WTC11 (cell line): ENCODE results near the gene ANTXR2. TPM values are rescaled to one million over a fixed set of nuclear protein-coding genes. Genes with fewer than 3 reads are reported as not detected.

Source experiments
- ATAC-seq: fragments of 200-7000 bp; cut with Tn5 transposase; 2 replicates; pipeline ENCODE4 v1.10.0; 2021; ENCODE audit warnings: mild to moderate bottlenecking, moderate library complexity
- CTCF ChIA-PET: fragments of 300-600 bp; sonication (Branson Sonifier 250); formaldehyde crosslinking; loops from one replicate; lab custom pipeline; 2021; ENCODE audit warnings: antibody characterized with exemption; lab: Charles Lee
- POLR2A ChIA-PET: fragments of 350-600 bp; sonication (Branson Sonifier 250); formaldehyde crosslinking; loops from one replicate; lab custom pipeline; 2021; ENCODE audit warnings: antibody characterized with exemption; lab: Charles Lee
- DNase-seq: peaks from one replicate; pipeline ENCODE4 v3.0.0; 2021; ENCODE audit warnings: low spot score
- H3K27ac Mint-ChIP-seq: 2 replicates; pipeline ENCODE4 v1.8.0; 2021; ENCODE audit warnings: mixed read lengths
- H3K27me3 Mint-ChIP-seq: 2 replicates; pipeline ENCODE4 v1.8.0; 2021; ENCODE audit warnings: low read depth, mild to moderate bottlenecking, moderate library complexity, mixed read lengths
- H3K36me3 Mint-ChIP-seq: 2 replicates; pipeline ENCODE4 v1.8.0; 2021; ENCODE audit warnings: mixed read lengths
- H3K4me1 Mint-ChIP-seq: 2 replicates; pipeline ENCODE4 v1.8.0; 2022; ENCODE audit warnings: mixed read lengths
- H3K4me3 Mint-ChIP-seq: 2 replicates; pipeline ENCODE4 v1.8.0; 2021; ENCODE audit warnings: mild to moderate bottlenecking, moderate library complexity, mixed read lengths
- H3K9me3 Mint-ChIP-seq: 2 replicates; pipeline ENCODE4 v1.8.0; 2021; ENCODE audit warnings: mixed read lengths
- AR ChIP-seq: fragments of 250-450 bp; sonication (Bioruptor Pico); IDR thresholded peaks from 2 replicates; pipeline ENCODE4 v1.9.0; 2021; ENCODE audit warnings: mild to moderate bottlenecking
- ATF3 ChIP-seq: sonication (generic); formaldehyde crosslinking; conservative IDR thresholded peaks from 2 replicates; pipeline ENCODE4 v1.8.1; 2022; ENCODE audit warnings: mild to moderate bottlenecking, missing genetic modification reagents
- CDX4 ChIP-seq: fragments of 250-450 bp; sonication (Bioruptor Pico); IDR thresholded peaks from 2 replicates; pipeline ENCODE4 v1.9.0; 2021; ENCODE audit warnings: moderate library complexity, mild to moderate bottlenecking, inconsistent platforms, borderline replicate concordance
- ELF4 ChIP-seq: sonication (generic); formaldehyde crosslinking; IDR thresholded peaks from 2 replicates; pipeline ENCODE4 v1.8.1; 2022; ENCODE audit warnings: low read depth, mild to moderate bottlenecking, moderate library complexity, missing genetic modification reagents
- EMX1 ChIP-seq: fragments of 250-450 bp; sonication (Bioruptor Pico); IDR thresholded peaks from 2 replicates; pipeline ENCODE4 v1.8.0; 2021; ENCODE audit warnings: mild to moderate bottlenecking
- ERG ChIP-seq: fragments of 250-450 bp; sonication (Bioruptor Pico); IDR thresholded peaks from 2 replicates; pipeline ENCODE4 v1.8.0; 2021; ENCODE audit warnings: mild to moderate bottlenecking
- FOXK1 ChIP-seq: sonication (generic); formaldehyde crosslinking; IDR thresholded peaks from 2 replicates; pipeline ENCODE4 v1.8.0; 2022; ENCODE audit warnings: mild to moderate bottlenecking, moderate library complexity, missing genetic modification reagents
- HMGA2 ChIP-seq: fragments of 250-450 bp; sonication (Bioruptor Pico); IDR thresholded peaks from 2 replicates; pipeline ENCODE4 v1.4.0; 2021; ENCODE audit warnings: mild to moderate bottlenecking, moderate library complexity
- IRF2 ChIP-seq: sonication (generic); formaldehyde crosslinking; IDR thresholded peaks from 2 replicates; pipeline ENCODE4 v1.8.0; 2022; ENCODE audit warnings: low read depth, missing genetic modification reagents, borderline replicate concordance
- JUN ChIP-seq: sonication (generic); formaldehyde crosslinking; IDR thresholded peaks from 2 replicates; pipeline ENCODE4 v1.8.0; 2023; ENCODE audit warnings: mild to moderate bottlenecking, missing genetic modification reagents
- MAX ChIP-seq: sonication (generic); formaldehyde crosslinking; IDR thresholded peaks from 2 replicates; pipeline ENCODE4 v1.8.0; 2022; ENCODE audit warnings: mild to moderate bottlenecking, missing genetic modification reagents
- MXD4 ChIP-seq: fragments of 250-450 bp; sonication (Bioruptor Pico); IDR thresholded peaks from 2 replicates; pipeline ENCODE4 v1.8.0; 2021; ENCODE audit warnings: mild to moderate bottlenecking, moderate library complexity, borderline replicate concordance
- MYBL2 ChIP-seq: sonication (generic); formaldehyde crosslinking; IDR thresholded peaks from 2 replicates; pipeline ENCODE4 v1.8.1; 2023; ENCODE audit warnings: mild to moderate bottlenecking, moderate library complexity, missing genetic modification reagents
- NFYB ChIP-seq: sonication (generic); formaldehyde crosslinking; conservative IDR thresholded peaks from 2 replicates; pipeline ENCODE4 v1.8.0; 2022; ENCODE audit warnings: low read depth, missing genetic modification reagents
- NR2C2 ChIP-seq: sonication (generic); formaldehyde crosslinking; IDR thresholded peaks from 2 replicates; pipeline ENCODE4 v1.8.0; 2022; ENCODE audit warnings: mild to moderate bottlenecking, missing genetic modification reagents
- OVOL2 ChIP-seq: fragments of 250-450 bp; sonication (Bioruptor Pico); IDR thresholded peaks from 2 replicates; pipeline ENCODE4 v1.9.0; 2021; ENCODE audit warnings: mild to moderate bottlenecking, borderline replicate concordance
- STAT6 ChIP-seq: sonication (generic); formaldehyde crosslinking; conservative IDR thresholded peaks from 2 replicates; pipeline ENCODE4 v1.8.1; 2023; ENCODE audit warnings: mild to moderate bottlenecking, low read depth, missing genetic modification reagents, moderate library complexity
- TEAD4 ChIP-seq: sonication (generic); formaldehyde crosslinking; IDR thresholded peaks from 2 replicates; pipeline ENCODE4 v1.8.0; 2022; ENCODE audit warnings: mild to moderate bottlenecking, missing genetic modification reagents
- ZBTB21 ChIP-seq: sonication (generic); formaldehyde crosslinking; IDR thresholded peaks from 2 replicates; pipeline ENCODE4 v1.8.1; 2023; ENCODE audit warnings: mild to moderate bottlenecking, missing genetic modification reagents, borderline replicate concordance
- ZBTB43 ChIP-seq: sonication (generic); formaldehyde crosslinking; IDR thresholded peaks from 2 replicates; pipeline ENCODE4 v1.8.1; 2023; ENCODE audit warnings: mild to moderate bottlenecking, missing genetic modification reagents
- ZNF219 ChIP-seq: sonication (generic); formaldehyde crosslinking; IDR thresholded peaks from 2 replicates; pipeline ENCODE4 v1.8.0; 2023; ENCODE audit warnings: missing genetic modification reagents, mild to moderate bottlenecking, borderline replicate concordance
- ZNF263 ChIP-seq: sonication (generic); formaldehyde crosslinking; IDR thresholded peaks from 2 replicates; pipeline ENCODE4 v1.8.1; 2022; ENCODE audit warnings: low read depth, mild to moderate bottlenecking, moderate library complexity, missing genetic modification reagents
- total RNA-seq: library from RNA; stranded (reverse); gene quantifications from 3 replicates; pipeline ENCODE4 v1.2.3, GENCODE V29; 2021

Gene ANTXR2
- total RNA-seq, 1 experiment from 2014 or later, result 9.9 TPM

- ChIA-PET POLR2A (no interaction called here), CTCF (no interaction called here)
- Mint-ChIP-seq H3K4me1 (no peaks in the 10 kb centered on the region), H3K4me3 (no peak overlapping the region), H3K36me3 (no peaks in the 10 kb centered on the region), H3K27ac (no peak overlapping the region)
- TF ChIP-seq TEAD4 (CRISPR knock-in tag) (no peak), EMX1 (CRISPR knock-in tag) (no peak), NR2C2 (CRISPR knock-in tag) (no peak), FOXK1 (CRISPR knock-in tag) (no peak), ZNF263 (CRISPR knock-in tag) (no peak), NFYB (CRISPR knock-in tag) (no peak), ELF4 (CRISPR knock-in tag) (no peak), STAT6 (CRISPR knock-in tag) (no peak)
- TF ChIP-seq, all 79 proteins: peak for 0
- H3K27me3 Mint-ChIP-seq, result peaks cover 5% of the 10 kb centered on the region
- peaks cover 8% of the 10 kb centered on the region; the same call in 1 of the 2 replicates for H3K9me3 Mint-ChIP-seq
- ATAC-seq (no peak), DNase-seq (no peak)
Observed at GRCh38 chr4:80082693-80083092, 9.7 kb upstream of the ANTXR2 start.

GRCh38 chr4:80081566-80081965 is 8.5 kb upstream of the ANTXR2 start:
- Mint-ChIP-seq H3K4me1 (no peaks in the 10 kb centered on the region), H3K36me3 (no peaks in the 10 kb centered on the region), H3K27me3 (peaks cover 5% of the 10 kb centered on the region), H3K4me3 (no peak overlapping the region), H3K9me3 (peaks cover 8% of the 10 kb centered on the region; the same call in 1 of the 2 replicates), H3K27ac (no peak overlapping the region)
- ATAC-seq, result no peak
- ChIA-PET POLR2A (no interaction called here), CTCF (no interaction called here)
- DNase-seq, result no peak
- no peak for TF ChIP-seq JUN (CRISPR knock-in tag)
- TF ChIP-seq ZNF219 (CRISPR knock-in tag), result no peak
- no peak for TF ChIP-seq CDX4
- TF ChIP-seq AR (CRISPR knock-in tag), result no peak
- TF ChIP-seq ZBTB21, result no peak
- no peak for TF ChIP-seq OVOL2 (CRISPR knock-in tag)
- no peak for TF ChIP-seq MXD4 (CRISPR knock-in tag)
- TF ChIP-seq HMGA2 (CRISPR knock-in tag), result no peak
- TF ChIP-seq ZBTB43 (CRISPR knock-in tag), result no peak
- TF ChIP-seq MYBL2 (CRISPR knock-in tag), result no peak
- no peak for TF ChIP-seq IRF2 (CRISPR knock-in tag)
- TF ChIP-seq ERG, result no peak
- no peak for TF ChIP-seq MAX (CRISPR knock-in tag)
- no peak for TF ChIP-seq ATF3 (CRISPR knock-in tag)
